AG09309 (cell line): Measurements from ENCODE around the gene MAP6D1.
"Not testable (repeated sequence)": the region's sequence is repeated elsewhere in the genome, so short reads cannot be mapped to it uniquely, and the experiment has no call there.

Experiments
- DNase-seq: peaks from one replicate; pipeline ENCODE4 v3.0.0-alpha.2; 2010; ENCODE audit warnings: low read depth
- H3K4me3 ChIP-seq: 2 replicates; pipeline ENCODE4 v1.5.1; 2011; ENCODE audit warnings: mild to moderate bottlenecking, low read depth, low read length, moderate library complexity; ENCODE audit not compliant: control insufficient read depth
- CTCF ChIP-seq: IDR thresholded peaks from 2 replicates; pipeline ENCODE4 v1.5.1; 2011; ENCODE audit warnings: mild to moderate bottlenecking, low read depth, low read length, inconsistent platforms; ENCODE audit not compliant: insufficient read depth, control insufficient read depth; ENCODE audit errors: missing control alignments

The MAP6D1 gene

GRCh38 chr3:183782576-183783276, 42.7 kb downstream of the MAP6D1 start:
- TF ChIP-seq CTCF, result no peak
- H3K4me3 ChIP-seq, result no peak overlapping the region
- DNase-seq, result no peak

- no peak overlapping the region for H3K4me3 ChIP-seq
- no peak for DNase-seq
- no peak for TF ChIP-seq CTCF
Observed at GRCh38 chr3:183781246-183781645, 44.1 kb downstream of the MAP6D1 start.

DNA sequence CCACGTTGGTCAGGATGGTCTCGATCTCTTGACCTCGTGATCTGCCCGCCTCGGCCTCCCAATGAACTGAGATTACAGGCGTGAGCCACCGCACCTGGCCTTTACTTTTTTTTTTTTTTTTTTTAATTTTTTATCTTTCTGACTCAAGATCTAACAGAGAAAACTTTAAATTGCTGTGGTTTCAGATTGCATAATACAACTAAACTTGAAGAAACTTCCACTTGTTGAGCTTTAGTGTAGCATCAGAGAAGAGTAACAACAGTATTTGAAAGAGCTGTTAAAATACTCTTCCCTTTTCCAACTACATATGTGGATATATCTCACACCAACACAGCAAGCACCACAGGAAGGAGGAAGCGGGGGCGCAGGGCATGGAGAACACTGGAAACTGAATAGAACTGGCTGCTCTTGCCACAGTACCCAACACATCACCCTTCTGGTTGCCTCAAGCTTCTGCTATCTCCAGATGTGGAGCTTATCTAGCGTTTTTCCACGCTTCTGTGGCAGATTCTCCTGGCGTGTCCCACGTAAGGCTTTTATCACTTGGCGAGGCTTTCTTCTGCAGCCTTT, 45.4 kb downstream of the MAP6D1 start:
- H3K4me3 ChIP-seq, result no peak overlapping the region
- TF ChIP-seq CTCF, result no peak
- DNase-seq, result no peak

- no peak for TF ChIP-seq CTCF
- no peak overlapping the region for H3K4me3 ChIP-seq
- no peak for DNase-seq
Observed at GRCh38 chr3:183777016-183777618, 48.3 kb downstream of the MAP6D1 start.

DNA sequence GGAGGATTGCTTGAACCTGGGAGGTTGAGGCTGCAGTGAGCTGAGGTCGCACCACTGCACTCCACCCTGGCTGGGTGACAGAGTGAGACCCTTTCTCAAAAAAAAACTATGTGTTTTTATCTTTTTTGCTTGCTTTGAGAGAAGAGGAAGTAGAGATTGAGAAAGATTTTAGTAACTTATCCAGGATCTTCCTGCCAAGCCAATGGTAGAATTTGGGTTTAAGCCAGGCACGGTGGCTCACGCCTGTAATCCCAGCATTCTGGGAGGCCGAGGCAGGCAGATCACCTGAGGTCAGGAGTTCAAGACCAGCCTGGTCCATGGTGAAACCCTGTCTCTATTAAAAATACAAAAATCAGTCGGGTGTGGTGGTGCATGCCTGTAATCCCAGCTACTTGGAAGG, 48.9 kb downstream of the MAP6D1 start:
- not testable (repeated sequence) for DNase-seq, H3K4me3 ChIP-seq

DNA sequence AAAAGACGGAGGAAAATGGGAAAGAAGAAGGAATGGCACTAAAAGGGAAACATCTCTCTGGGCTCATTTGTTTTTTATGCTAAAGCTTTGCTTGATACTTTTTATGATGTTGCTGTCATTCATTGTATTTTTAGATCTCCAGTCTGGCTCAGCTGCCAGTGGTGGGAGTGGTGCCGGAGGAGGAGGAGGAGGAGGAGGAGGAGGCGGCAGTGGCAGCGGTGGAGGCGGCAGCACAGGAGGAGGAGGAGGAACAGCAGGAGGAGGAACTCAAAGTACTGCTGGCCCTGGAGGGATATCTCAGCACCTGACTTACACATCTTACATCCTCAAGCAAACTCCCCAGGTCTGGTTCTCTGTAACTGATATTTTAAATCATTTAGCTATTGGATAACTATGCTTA, 49.6 kb downstream of the MAP6D1 start:
- no peak for DNase-seq
- H3K4me3 ChIP-seq, result no peak overlapping the region
- TF ChIP-seq CTCF, result no peak

GRCh38 chr3:183774631-183775030, 50.7 kb downstream of the MAP6D1 start:
- H3K4me3 ChIP-seq, result no peak overlapping the region
- no peak for DNase-seq
- no peak for TF ChIP-seq CTCF
